Fibroblast of skin of back (primary cell): ENCODE data around the gene KCNAB1.
"Not testable (repeated sequence)": the region's sequence is repeated elsewhere in the genome, so short reads cannot be mapped to it uniquely, and the experiment has no call there.

Source experiments
- DNase-seq: peaks from one replicate; pipeline ENCODE4 v3.0.0-alpha.2; 2013

KCNAB1 gene

DNA sequence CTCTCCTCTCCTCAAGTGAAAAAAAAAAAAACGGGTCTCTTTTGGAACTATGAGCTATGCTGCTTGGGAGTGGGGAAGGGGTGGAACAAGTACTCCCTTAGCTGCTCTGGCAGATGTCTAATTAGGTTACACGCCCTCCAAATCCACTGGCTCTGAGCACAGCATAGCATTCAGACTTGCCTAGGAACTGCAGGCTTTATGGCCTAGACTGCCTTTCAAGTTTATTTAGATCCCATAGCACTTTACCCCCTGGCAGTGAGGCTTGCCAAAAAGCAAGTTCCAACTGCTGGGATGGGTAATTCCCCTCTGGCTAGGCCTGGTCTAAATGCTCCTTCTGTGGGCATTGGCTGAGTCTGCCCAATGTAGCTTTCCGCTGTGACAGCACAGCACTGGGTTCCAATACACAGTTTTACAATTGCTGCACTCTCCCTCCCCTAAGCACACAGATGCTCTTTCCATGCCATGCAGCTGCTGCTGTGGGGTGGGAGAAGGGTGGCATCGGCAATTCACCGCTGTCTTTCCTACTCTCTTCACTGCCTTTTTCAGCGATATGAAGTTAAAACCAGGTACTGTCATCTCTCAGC is 152.8 kb downstream of the KCNAB1 start:
- no peak for DNase-seq

DNA sequence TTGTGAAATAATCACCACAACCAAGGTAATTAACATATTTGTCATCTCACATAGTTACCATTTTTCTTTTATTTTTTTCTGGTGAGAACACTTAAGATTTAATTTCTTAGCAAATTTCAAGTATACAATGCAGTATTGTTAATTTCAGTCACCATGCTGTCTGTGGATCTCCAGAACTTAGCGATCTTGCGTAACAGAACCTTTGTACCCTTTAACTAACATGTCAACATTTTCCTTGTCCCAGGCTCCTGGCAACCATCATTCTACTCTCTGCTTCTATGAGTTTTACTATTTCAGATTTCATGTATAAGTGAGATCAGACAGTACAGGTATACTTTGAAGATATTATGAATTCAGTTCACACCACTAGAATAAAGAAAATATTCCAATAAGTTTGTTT is 154.4 kb downstream of the KCNAB1 start:
- DNase-seq = no peak

GRCh38 chr3:156284637-156285036 is 164.3 kb downstream of the KCNAB1 start:
- DNase-seq = not testable (repeated sequence)

GRCh38 chr3:156285626-156286025 is 165.2 kb downstream of the KCNAB1 start:
- no peak for DNase-seq

- DNase-seq = no peak
Measured at GRCh38 chr3:156290924-156291271, 170.5 kb downstream of the KCNAB1 start.

DNA sequence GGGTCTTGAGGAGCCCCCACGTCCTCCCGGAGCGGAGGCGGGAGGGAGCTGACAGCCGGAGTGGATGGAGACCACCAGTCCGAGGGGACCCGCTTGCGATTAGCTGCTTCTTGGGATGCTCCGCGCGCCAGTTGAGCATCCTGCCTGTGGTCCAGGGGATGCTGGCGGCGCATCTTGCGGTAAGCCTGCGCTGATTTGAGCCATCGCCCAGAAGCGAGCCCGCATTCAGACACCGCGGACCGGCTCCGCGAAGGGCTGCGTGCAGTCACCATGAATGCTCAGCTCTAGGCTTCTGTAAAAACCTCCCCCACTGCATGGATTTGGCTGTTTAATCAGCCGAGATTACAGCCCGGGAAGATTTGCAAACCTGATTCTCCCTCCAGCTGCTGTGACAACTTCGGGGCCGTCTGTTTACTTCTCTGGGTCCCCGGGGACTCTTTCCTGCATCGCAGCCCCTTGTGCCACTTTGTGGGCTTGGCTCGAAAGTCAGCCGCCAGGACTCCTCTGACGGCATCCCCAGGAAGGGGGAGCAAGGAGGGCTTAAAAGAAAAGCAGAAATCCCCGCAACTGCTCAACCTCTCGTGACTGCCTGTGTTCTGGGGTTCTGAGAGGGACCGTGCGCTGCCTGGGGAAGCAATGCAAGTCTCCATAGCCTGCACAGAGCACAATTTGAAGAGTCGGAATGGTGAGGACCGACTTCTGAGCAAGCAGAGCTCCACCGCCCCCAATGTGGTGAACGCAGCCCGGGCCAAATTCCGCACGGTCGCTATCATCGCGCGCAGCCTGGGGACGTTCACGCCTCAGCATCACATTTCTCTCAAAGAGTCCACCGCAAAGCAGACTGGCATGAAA is 171.1 kb downstream of the KCNAB1 start:
- peak; percentile 19 for DNase-seq

GRCh38 chr3:156293566-156293965 is 173.2 kb downstream of the KCNAB1 start:
- DNase-seq = no peak

DNA sequence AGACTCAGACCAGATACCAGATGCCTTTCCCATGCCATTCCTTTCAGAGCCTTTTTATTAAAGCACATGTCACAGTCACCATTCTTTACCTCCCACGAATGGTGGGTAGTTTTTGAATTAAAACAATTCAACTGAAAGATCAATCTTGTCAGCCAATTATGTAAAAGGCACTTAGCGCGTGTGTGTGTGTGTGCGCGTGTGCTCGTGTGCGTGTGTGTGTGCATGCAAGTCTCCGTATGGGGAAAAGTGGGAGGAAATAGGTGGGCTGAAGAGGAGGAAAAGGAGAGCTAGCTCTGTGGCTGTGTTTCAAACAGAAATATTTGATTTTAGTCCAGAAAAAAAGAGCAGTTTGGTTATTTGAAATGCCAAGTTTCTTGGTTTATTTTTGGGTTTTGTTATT is 177.2 kb downstream of the KCNAB1 start:
- DNase-seq = no peak

GRCh38 chr3:156298014-156298413 is 177.6 kb downstream of the KCNAB1 start:
- DNase-seq = no peak

DNA sequence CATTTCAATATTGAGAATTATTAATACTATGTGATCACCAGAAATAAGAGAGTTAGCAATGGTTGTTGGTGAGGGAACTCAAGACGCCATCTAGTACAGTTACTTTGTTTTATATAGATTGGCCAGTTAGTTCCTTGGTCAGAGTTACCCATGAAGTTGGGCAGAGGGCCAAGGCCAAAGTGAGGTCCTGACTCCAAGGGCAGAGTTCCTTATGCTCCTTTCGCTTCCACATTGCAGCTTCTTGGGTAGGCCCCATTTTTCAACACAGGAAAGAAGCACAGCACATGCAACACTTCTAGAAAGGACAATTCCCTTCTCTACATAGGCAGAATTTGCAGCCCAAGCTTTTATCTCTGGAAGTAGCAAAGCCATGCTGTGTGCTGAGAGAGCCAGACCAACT is 178.6 kb downstream of the KCNAB1 start:
- DNase-seq = no peak

- DNase-seq = no peak
Measured at GRCh38 chr3:156299569-156299968, 179.2 kb downstream of the KCNAB1 start.

DNA sequence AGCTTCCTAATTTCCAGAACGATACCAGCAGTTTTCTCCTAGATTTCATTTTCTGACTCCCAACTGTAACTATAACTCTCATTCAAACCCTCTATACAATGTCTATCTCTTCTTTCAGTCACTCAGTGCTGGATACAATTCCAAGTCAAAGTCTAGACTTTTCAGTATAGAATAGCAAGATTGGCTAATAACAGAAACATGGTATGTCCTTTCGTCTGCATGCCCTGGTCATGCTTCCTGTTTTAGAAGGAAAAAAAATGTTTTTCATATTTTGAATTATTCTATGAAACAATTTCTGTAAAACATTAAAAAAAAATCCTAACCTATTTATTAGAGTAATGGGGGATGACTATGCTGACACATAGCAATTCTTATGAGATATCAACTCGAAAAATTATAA is 180.0 kb downstream of the KCNAB1 start:
- no peak for DNase-seq

DNA sequence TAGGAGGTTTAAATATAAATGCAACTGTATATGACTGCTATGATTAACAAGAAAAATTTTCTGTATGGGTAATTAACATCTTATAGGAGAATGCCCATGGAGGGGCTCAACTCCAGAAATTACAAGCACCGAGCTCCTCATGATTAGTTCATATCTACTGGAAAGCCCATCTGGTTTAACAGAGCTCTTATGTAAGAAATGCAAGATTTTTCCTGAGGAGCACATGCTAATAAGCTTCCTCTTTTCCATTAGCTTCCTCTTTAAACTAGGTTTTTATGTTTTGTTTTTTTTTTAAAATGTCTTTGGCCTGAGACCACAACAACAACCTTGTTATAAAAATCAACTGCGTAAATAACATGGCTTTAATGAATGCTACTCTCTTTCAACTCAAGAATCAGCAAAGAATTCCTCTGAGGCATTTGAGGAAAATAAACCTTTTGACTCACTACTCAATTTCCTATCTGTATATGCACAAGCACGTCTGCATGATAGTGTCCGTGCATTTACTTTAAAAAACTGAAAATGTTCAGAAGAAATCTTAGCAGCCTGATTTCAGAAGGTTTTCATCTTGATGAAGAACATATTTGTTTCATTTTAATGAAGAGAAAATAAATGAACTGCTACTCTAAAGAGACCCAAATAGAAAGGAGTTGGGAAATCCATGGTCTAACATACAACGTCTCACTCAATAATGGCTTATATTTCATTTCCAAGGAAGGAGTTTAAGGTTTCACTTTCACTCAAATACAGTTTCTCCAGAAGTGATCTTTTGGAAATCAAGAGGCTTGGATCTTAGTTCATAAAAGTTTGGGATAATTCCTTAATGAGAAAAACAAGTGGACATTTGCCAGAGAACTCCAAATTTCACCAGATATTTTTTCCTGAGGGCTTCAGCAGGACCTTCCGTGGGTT is 180.8 kb downstream of the KCNAB1 start:
- DNase-seq = no peak

GRCh38 chr3:156303001-156303707 is 182.8 kb downstream of the KCNAB1 start:
- DNase-seq = no peak

DNA sequence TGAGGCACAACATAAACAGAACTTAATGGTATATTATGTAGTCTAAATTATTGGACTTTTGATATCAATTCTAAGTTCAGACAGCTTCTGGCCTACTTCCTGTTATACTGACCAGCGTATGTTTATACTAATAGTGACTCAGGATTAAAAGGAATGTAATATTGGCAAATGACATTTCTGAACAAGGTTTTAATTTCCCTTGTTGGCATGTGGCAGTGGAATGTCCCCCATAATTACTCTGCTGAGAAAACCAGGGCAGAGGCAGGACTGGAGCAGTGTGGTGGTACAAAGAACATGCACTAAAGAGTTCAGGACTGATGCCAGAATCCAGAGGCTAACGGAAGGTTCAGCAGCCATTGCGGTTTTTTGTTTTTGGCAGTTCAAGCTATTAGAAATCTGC is 184.0 kb downstream of the KCNAB1 start:
- DNase-seq = peak; percentile 60

DNA sequence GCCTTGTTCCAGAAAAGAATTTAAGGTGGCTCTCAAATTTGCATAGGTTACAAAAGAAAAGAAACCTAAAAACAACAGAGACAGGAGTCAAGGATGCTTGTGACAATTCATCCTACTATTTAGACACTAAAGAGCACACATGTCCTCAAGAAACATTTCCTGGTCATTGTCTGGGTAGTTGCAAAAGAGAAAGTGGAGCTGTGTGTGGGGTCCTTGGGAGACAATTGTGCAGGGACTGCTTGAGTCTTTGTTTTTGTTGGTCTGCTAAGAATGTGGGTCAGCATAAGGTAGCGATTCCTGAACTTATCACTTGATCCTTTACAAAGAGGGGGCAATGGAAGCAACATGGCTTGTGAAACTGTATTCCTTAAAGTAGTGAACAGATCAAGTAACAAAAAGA is 185.3 kb downstream of the KCNAB1 start:
- DNase-seq = no peak

DNA sequence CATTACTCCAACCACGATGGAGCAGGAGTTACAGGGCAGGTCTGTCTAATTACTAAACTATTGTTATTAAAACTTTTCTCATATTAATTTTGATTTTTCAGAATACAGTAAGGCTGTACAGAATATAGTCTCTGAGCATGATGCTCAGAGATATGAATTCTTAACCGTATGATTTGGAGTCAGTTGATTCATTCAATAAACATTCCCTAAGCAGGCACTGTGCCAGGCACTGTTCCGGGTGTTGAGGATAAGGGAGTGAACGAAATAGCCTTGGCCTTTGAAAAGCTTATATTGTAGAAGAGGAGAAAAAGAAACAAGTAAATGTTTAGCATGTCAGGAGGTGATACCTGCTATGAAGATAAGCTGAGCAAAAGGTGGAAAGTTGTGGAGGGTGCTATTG is 187.3 kb downstream of the KCNAB1 start:
- DNase-seq = peak; percentile 81

- DNase-seq = no peak
Measured at GRCh38 chr3:156311431-156311830, 191.1 kb downstream of the KCNAB1 start.

DNA sequence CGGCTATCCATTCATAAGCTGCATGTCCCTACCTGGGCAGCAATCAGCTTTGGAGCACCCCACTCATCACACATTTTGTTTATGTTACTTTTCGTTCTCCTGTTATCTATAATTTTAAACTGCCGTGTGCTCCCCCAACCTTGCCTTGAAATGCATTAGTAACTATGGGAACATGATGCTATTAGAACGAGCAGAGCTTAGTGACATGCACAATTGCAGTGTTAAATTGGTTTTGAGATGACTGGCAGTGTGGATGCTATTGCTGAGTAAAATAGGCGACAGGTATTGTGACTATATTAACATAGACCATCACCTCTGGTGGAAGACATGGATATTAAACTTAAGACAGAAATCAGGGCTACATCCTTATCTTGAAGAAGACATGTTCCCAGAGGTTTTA is 191.6 kb downstream of the KCNAB1 start:
- no peak for DNase-seq

- DNase-seq = no peak
Measured at GRCh38 chr3:156316076-156316475, 195.7 kb downstream of the KCNAB1 start.

DNA sequence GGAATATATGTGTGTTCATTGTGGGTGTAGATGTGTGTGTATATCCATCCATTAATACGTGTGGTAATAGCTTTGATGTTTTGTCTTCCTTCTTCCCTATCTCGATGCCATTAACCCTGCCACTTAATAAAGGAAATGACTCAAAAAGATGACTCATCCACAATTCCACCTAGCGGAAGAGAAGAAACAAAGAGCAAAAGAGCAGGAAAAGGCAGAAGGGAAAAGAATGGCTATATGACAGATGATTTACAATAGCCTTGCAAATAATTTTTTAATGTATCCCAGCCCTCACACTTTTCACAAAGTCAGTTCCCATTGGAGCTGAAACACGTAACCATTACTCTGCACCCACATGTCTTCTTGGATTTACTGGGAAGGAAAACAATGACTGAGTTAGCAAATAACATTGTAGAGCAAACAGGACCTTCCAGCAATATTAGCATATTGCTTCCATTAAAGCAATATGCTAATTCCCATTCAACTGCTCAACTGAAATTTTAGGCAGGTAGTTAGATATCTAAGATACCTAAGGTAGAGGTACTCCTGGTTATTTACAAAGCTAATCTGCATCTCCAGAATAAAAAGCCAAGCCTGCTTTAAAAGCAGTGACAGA is 197.2 kb downstream of the KCNAB1 start:
- DNase-seq = peak; percentile 46

DNA sequence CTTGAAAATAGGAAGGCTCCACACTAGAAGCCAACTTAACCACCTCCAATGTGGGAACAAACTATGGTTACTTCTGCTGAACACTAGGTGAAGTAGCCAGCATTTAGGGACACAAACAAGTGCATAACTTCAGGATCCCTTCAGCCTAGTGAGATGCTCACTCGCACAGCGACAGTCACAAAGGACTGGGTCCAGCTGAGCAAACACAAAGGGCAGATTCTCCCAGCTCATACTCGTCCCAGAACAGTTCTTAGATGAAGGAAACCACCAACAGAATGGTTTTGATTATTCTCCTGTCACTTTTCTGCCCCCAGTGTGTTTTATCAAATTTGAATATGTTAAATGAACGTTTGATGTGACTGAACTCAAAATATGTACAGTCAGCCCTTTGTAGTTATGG is 201.6 kb downstream of the KCNAB1 start:
- DNase-seq = no peak
